Fibroblast of mammary gland (primary cell): ENCODE results near the gene PPP2R5C.

Source experiments
- DNase-seq: peaks from one replicate; pipeline ENCODE4 v3.0.0-alpha.2; 2010; ENCODE audit warnings: low read depth
- H3K4me3 ChIP-seq: 2 replicates; pipeline ENCODE4 v1.5.1; 2011; ENCODE audit warnings: low read depth, mild to moderate bottlenecking, low read length, moderate library complexity; ENCODE audit not compliant: control insufficient read depth
- CTCF ChIP-seq: conservative IDR thresholded peaks from 2 replicates; pipeline ENCODE4 v1.5.1; 2011; ENCODE audit warnings: low read depth, low read length, inconsistent platforms; ENCODE audit not compliant: control insufficient read depth, insufficient read depth

Gene PPP2R5C

GRCh38 chr14:101757839-101758211 lies 3.7 kb upstream of the PPP2R5C start:
- no peak for TF ChIP-seq CTCF
- DNase-seq, result no peak
- no peak overlapping the region for H3K4me3 ChIP-seq

GRCh38 chr14:101758913-101759593 lies 2.5 kb upstream of the PPP2R5C start:
- H3K4me3 ChIP-seq, result no peak overlapping the region
- no peak for TF ChIP-seq CTCF
- no peak for DNase-seq

GRCh38 chr14:101760138-101761011 lies 1.1 kb upstream of the PPP2R5C start:
- no peak for TF ChIP-seq CTCF
- H3K4me3 ChIP-seq, result peak overlapping the region; percentile 70
- DNase-seq, result peak; percentile 97

- no peak for TF ChIP-seq CTCF
- DNase-seq, result no peak
- H3K4me3 ChIP-seq, result peak overlapping the region; percentile 65
These were observed 496 bp downstream of the PPP2R5C start for GRCh38 chr14:101761881-101762529.

- no peak for TF ChIP-seq CTCF
- DNase-seq, result no peak
- peak overlapping the region; percentile 65 for H3K4me3 ChIP-seq
These were observed 1.1 kb downstream of the PPP2R5C start for GRCh38 chr14:101762530-101763101.

- no peak overlapping the region for H3K4me3 ChIP-seq
- no peak for TF ChIP-seq CTCF
- DNase-seq, result no peak
These were observed 2.6 kb downstream of the PPP2R5C start for GRCh38 chr14:101763941-101764709.
